SJCRH30 (cell line): ENCODE data around the gene CORO1C. TPM values are rescaled to one million over a fixed set of nuclear protein-coding genes. Genes with fewer than 3 reads are reported as not detected.

Source experiments
- DNase-seq, 2 experiments: peaks; one replicate each; pipeline ENCODE4 v3.0.0-alpha.2; 2015 to 2020
- H3K27ac ChIP-seq: fragments of 250-450 bp; sonication (Bioruptor Pico); 2 replicates; pipeline ENCODE4 v1.5.1; 2020; ENCODE audit warnings: mild to moderate bottlenecking, moderate library complexity
- H3K27me3 ChIP-seq: fragments of 250-450 bp; sonication (Bioruptor Pico); 2 replicates; pipeline ENCODE4 v1.5.1; 2020; ENCODE audit warnings: mild to moderate bottlenecking, moderate library complexity
- H3K36me3 ChIP-seq: fragments of 250-450 bp; sonication (Bioruptor Pico); 2 replicates; pipeline ENCODE4 v1.5.1; 2020; ENCODE audit warnings: mild to moderate bottlenecking, moderate library complexity
- H3K4me1 ChIP-seq: fragments of 250-450 bp; sonication (Bioruptor Pico); 2 replicates; pipeline ENCODE4 v1.5.1; 2020; ENCODE audit warnings: mild to moderate bottlenecking, moderate library complexity
- H3K4me3 ChIP-seq: fragments of 250-450 bp; sonication (Bioruptor Pico); 2 replicates; pipeline ENCODE4 v1.5.1; 2020; ENCODE audit warnings: mild to moderate bottlenecking, moderate library complexity
- H3K9me3 ChIP-seq: fragments of 250-450 bp; sonication (Bioruptor Pico); replicated peaks from 2 replicates; pipeline ENCODE4 v1.5.1; 2020; ENCODE audit warnings: mild to moderate bottlenecking, moderate library complexity
- total RNA-seq: library from RNA; depleted of rRNA; stranded (reverse); fragments of >200 nt; shearing (Covaris generic); gene quantifications from 2 replicates; pipeline ENCODE4 v1.2.3, GENCODE V29; 2014

CORO1C gene
- total RNA-seq, 1 experiment from 2014 or later = 113 TPM

DNA sequence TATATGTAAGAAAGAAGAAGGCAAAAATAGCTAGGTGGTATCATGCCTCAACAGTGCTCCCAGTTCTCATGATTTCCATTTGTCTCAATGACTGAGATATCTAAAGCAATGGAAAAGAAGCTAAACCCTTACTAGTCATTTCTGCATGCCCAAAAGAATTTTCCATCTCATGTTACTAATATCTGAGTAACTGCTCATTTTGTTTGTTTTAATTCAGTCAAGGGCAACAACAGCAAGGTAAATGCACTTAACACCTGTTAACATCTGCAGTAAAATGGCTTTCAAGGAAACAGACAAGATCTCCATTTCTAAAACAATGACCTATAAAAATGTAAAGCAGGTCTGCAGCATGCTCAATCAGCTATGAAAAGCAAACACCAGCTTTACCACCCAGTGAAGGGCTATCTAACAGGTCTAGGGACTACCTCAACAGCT, 78.2 kb downstream of the CORO1C start:
- H3K36me3 ChIP-seq = peaks cover 57% of the 10 kb centered on the region
- H3K9me3 ChIP-seq = no peaks in the 10 kb centered on the region
- H3K27me3 ChIP-seq = no peaks in the 10 kb centered on the region
- H3K4me3 ChIP-seq = no peak overlapping the region
- peaks cover 7% of the 10 kb centered on the region for H3K4me1 ChIP-seq
- H3K27ac ChIP-seq = no peak overlapping the region
- DNase-seq = no peak

DNA sequence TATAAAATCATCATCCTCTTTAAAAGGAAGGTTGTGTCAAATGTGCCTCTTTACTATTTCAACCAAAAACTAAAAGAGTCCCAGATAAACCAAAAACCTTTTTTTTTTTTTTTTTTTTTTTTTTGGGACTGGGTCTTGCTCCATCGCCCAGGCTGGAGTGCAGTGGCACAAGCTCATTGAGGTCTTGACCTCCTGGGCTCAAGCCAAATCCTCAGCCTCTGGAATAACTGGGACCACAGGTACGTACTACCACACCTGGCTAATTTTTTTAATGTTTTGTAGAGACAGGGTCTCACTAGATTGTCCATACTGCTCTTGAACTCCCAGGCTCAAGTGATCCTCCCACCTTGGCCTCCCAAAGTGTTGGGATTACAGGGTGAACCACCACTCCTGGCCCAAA, 81.2 kb downstream of the CORO1C start:
- Histone ChIP-seq H3K36me3 (peaks cover 53% of the 10 kb centered on the region), H3K4me1 (no peaks in the 10 kb centered on the region), H3K27me3 (no peaks in the 10 kb centered on the region), H3K9me3 (no peaks in the 10 kb centered on the region), H3K27ac (no peak overlapping the region), H3K4me3 (no peak overlapping the region)
- DNase-seq = no peak

DNA sequence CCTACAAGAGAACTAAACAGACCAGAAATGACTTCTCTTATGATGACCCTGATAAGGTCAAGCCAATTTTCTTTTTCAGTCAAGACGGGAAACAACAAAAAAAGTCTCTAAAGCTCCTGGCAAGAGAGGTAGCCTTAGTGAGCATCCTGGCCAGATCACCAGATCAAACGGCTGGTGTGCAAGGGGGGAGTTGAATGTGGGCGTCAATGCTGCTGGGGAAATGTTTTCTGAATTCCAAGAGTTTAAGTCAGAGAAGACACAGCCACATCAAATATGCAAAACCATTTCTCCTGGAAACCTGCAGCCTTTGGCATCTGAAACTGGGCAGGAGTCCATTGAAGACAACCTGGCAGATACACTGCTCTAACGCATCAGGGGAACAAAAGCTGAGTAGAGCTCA, 81.6 kb downstream of the CORO1C start:
- H3K4me3 ChIP-seq = no peak overlapping the region
- peaks cover 53% of the 10 kb centered on the region for H3K36me3 ChIP-seq
- no peak overlapping the region for H3K27ac ChIP-seq
- H3K4me1 ChIP-seq = no peaks in the 10 kb centered on the region
- DNase-seq = no peak
- no peaks in the 10 kb centered on the region for H3K27me3 ChIP-seq
- H3K9me3 ChIP-seq = no peaks in the 10 kb centered on the region

DNA sequence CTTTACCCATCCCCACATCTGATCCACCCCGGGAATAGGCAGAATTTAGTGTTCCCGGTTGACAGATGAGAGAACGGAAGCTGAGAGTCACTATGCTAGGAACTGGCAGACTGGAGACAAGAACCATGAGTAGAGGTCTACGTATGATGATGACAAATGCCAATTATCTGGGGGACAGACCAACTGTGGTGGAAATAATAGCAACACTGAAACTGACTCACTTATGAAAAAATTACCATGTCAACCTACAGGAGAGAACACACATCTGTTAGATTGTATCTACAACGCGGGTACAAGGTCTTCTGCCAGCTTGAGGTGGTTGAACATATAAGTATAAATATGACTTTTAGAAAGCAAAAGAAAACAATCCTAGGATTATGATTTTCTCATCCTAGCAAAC, 82.2 kb downstream of the CORO1C start:
- H3K4me3 ChIP-seq = no peak overlapping the region
- H3K9me3 ChIP-seq = no peaks in the 10 kb centered on the region
- no peaks in the 10 kb centered on the region; the same call in 1 of the 2 replicates for H3K4me1 ChIP-seq
- no peak overlapping the region for H3K27ac ChIP-seq
- DNase-seq = no peak
- H3K27me3 ChIP-seq = no peaks in the 10 kb centered on the region
- H3K36me3 ChIP-seq = peaks cover 54% of the 10 kb centered on the region

DNA sequence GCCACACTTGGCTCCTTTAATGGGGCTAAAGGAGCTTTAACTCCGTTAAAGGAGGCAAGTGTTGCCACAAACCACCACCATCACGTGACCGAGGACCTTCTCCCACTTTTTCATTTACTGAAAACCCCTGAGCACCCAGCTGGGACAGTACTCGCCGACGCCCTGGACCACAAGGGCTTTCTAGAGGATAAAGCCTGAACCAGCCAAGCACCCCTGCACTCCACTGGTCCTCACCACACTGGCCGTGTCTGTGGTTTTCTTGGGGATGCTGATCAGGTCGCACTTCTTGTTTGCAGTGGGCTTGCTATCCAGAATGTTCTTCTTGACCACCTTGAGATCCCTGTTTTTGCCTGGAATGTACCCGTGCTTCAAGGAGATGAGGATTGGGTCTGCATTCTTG, 82.9 kb downstream of the CORO1C start:
- peaks cover 6% of the 10 kb centered on the region for H3K4me1 ChIP-seq
- no peak for DNase-seq
- no peak overlapping the region for H3K4me3 ChIP-seq
- H3K27ac ChIP-seq = no peak overlapping the region
- H3K27me3 ChIP-seq = no peaks in the 10 kb centered on the region
- H3K36me3 ChIP-seq = peaks cover 51% of the 10 kb centered on the region
- no peaks in the 10 kb centered on the region for H3K9me3 ChIP-seq

DNA sequence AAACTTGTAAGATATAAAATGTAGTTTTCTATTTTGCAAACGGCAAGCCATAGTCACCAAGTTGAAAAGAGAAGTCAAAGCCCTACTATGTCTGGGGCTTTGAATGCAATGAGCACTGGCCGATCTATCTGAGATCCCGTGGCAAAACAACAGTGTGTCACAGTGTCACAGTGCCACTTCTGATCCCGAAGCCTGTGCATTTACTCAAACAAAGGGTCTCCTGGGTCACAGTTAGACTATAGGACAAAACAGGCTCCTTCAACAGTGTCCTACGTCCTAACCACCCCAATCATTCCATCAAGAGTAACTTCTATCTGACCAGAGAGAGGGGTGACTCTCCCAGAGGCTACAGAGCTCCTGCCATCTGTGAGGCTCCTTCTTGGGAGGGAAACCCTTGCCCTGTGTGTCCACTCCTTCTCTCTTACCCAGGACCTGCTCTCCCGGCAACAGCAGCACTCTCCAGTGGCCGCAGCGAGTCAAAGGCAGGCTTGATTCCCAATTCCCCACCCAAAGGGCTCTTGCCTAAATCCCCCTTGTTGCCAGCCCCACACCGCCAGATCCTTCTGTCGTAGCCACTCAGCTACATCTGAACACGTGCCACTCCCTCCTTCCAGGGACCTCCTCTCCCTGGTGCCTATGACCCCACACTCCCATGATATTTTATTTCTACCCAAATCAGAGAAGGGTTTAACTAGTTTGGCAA, 83.6 kb downstream of the CORO1C start:
- no peak overlapping the region for H3K4me3 ChIP-seq
- peaks cover 47% of the 10 kb centered on the region for H3K36me3 ChIP-seq
- H3K9me3 ChIP-seq = no peaks in the 10 kb centered on the region
- no peak overlapping the region for H3K27ac ChIP-seq
- no peak for DNase-seq
- H3K27me3 ChIP-seq = no peaks in the 10 kb centered on the region
- H3K4me1 ChIP-seq = peaks cover 13% of the 10 kb centered on the region

DNA sequence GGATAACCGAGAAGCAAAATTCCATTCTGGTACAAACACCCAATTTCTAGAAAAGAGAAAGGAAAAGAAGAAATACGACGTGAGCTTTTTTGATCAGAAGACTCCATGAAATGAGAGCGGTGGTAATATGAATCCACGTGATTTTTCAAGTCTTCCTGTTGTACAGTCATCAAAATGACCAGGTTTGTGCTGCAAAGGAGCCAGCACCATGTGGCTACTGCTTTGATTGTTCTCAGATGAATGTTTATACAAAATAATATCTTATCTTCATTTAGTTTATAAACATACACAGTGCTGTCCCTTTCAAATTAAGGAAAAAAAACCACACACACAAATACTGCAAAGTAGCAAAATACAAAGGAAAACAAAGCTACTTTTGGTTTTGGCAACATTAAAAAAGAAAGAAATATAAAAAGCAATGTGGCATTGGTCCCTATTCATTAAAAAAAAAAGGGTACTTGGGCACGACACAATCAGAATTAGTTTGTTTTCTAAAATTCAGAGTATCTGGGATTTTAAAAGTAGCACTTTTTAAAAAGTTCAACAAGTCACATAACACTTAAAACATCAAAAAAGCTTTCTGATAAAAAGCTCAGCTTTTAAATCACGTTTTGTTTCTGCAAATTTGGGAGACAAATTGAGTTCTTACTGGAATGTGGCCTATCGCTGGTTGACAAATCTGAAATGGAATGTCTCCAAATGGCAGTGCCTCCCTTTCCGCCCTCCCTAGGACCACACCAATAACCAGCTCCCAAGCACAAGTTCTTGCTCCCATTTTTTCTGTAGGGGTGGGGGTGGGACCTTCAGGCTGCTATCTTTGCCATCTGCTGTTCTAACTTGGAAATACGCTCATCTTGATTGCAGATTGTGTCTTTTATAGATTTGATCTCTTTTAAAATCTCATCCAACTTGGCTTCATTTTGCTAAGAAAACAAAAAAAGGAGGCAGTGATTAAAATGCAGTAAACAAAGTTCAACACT, 84.4 kb downstream of the CORO1C start:
- Histone ChIP-seq H3K36me3 (peaks cover 42% of the 10 kb centered on the region), H3K4me1 (peaks cover 17% of the 10 kb centered on the region), H3K27me3 (no peaks in the 10 kb centered on the region), H3K9me3 (no peaks in the 10 kb centered on the region), H3K4me3 (no peak overlapping the region), H3K27ac (no peak overlapping the region)
- no peak for DNase-seq

DNA sequence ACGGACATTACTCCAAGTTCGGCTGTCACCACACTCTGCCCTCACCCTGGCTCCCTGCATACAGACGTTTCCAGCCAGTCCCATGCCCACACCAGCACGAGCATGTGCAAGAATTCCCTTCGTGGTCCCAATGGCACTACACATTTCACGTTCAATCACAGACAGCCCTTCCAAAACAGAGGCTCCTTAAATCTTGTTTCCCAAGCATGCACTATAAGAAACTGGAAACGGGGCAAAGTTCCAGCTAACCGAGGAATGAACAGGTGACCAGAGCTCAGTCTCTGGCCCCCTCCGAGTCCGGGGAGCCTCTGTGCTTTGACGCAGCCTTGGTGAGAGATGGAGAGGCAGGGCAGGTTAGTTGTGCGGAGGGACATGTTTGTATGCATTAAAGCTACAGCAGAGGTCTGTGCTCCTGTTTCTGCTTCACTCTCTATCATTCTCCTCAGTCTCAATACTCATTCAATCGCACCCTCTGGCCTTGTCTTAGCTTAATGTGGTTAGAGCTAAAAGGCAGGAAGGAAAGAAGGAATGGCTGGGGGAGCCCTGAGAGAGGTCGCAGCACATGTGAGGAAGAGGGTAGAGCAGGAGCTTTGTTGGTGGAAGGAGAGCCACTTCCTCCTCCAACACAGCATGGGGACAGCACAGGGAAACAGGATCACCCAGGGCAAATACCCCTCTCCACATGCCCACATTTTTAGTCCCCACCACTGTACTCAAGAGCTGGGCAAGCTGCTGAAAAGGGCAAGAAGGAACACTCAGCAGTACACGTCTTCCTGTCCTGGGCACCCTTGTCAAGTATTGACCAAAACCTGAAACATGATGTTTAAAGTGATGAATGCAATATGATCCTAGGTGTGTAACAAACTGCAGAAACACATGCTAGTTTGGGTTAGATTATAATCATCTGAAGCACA, 85.4 kb downstream of the CORO1C start:
- no peak for DNase-seq

DNA sequence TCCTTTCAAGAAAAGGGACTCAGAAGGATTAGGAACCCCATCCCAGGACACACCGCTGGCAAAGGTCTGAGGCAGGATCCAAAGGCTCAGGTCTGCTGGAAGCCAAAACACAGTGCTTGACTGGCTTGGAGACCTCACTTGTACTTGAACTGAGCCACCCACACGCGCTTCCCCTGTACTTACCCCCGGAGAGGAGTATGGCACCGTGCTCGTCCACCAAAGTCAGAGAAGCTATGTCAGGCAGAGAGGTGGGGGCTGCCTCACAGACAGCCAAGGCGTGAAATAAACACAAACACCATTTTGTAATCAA, 86.6 kb downstream of the CORO1C start:
- Histone ChIP-seq H3K4me1 (peaks cover 30% of the 10 kb centered on the region), H3K27me3 (no peaks in the 10 kb centered on the region), H3K36me3 (peaks cover 29% of the 10 kb centered on the region), H3K9me3 (no peaks in the 10 kb centered on the region), H3K4me3 (no peak overlapping the region), H3K27ac (no peak overlapping the region)
- no peak for DNase-seq

More for the DNA sequence above, 85.4 kb downstream of the CORO1C start:
- Histone ChIP-seq H3K9me3 (no peaks in the 10 kb centered on the region), H3K36me3 (peaks cover 36% of the 10 kb centered on the region), H3K27ac (no peak overlapping the region), H3K4me3 (no peak overlapping the region), H3K4me1 (peaks cover 27% of the 10 kb centered on the region), H3K27me3 (no peaks in the 10 kb centered on the region)

DNA sequence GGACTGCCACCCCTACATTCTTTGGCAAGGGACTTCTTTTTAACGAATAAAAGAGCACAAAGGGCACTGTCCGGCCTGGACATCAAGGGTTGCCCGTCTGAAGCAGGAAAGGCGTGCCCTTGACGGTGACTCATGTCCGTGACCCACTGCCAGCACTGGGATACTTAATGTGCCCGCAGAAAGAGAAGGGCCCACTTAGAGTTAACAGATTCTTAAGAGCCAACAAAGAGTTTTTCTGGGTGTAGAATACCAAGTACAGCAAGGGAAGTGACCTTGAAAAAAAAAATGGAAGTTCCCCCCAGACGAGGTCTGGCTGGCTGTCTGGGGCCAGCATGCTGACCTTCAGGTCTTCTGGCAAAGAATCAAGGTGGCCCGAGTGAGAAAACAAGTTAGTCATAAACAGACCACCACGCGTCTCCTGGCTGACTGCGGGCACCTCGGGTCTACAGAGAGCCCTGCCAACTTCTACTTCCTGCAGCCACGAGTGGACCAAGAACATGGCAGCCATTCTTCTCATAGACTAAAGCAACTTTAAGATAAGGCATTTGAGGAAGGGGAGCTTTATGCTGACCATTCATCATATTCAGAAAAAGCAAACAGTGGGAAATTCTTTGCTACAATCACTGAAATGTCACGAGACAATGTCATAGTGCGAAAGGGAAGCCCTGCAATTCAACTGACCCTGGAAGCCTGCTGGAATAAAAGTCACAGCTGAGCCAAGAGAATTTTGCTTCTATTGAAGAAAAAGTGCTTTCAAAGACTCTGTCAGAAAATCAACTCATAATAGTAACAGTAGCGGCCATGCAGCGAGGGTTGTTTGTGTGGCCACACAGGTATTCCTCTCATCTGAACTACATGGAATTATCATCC, 87.1 kb downstream of the CORO1C start:
- Histone ChIP-seq H3K36me3 (peaks cover 25% of the 10 kb centered on the region), H3K27me3 (no peaks in the 10 kb centered on the region)
- no peak for DNase-seq

DNA sequence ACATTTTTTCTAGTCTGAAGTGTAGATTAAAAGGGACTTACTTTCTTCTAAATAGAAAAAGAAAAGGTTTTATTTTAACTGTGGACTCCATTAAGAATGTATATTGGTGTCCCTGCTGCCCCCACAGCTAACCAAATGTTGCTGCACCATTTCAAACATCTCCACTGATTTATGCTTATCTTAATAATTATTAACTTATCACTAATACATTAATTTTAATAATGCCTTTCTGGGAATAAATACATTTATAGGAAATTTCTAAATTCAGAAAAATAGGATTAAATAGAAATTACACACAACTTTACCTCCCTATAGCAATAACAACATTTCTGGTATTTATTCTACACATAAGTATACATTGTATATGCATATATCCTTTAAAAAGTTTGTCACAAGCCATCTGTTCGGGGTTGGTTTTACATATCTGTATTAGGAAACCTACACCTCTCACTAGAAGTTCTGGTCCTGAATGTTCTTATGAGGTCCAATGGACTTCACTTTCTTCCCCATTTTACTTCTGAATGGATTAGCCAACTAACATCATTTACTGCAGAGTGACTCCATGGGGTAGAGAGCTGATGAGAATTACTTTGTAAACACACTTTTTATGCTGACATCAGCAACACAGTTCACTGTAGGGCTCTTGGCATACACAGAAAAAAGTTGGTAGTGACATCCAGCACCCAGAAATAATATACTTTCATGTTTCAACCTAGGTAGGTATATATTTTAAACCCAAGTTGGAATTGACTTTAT, 88.2 kb downstream of the CORO1C start:
- H3K36me3 ChIP-seq = peaks cover 17% of the 10 kb centered on the region
- peaks cover 38% of the 10 kb centered on the region for H3K4me1 ChIP-seq
- H3K4me3 ChIP-seq = peak overlapping the region; percentile 26
- H3K27ac ChIP-seq = peak overlapping the region; percentile 88
- no peaks in the 10 kb centered on the region for H3K9me3 ChIP-seq
- H3K27me3 ChIP-seq = no peaks in the 10 kb centered on the region
- no peak for DNase-seq

More for the DNA sequence above, 87.1 kb downstream of the CORO1C start:
- Histone ChIP-seq H3K9me3 (no peaks in the 10 kb centered on the region), H3K4me3 (no peak overlapping the region), H3K27ac (0 out of 2 replicates have a peak overlapping the region, but pooled peaks have one; percentile 88), H3K4me1 (peaks cover 30% of the 10 kb centered on the region)

DNA sequence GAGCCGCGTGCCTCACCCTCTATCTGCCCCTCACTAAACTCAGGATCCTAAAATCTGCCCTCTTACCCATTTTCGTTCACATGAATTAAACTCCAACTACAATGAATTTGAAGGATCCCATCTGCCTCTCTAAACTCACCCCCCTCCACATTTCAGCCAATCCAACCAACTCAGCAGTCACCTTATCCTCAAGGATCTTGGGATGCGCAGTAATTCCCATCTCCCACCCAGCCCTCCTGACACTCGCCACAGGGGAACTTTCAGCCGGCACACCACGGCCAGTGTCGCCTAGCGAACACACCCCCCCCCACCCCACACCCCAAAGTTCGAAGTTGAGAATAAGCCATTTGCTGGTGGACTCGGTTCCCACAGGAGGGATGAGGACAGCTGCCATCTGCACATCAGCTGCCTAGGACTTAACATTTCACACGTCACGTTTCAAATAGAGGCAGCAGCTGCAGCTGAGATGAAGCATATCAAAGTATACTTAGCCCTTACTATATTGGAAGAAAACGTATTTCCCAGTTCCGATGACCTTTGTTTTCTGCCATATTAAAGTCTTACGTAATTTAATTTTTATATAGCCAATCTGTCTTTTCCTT, 88.9 kb downstream of the CORO1C start:
- H3K27me3 ChIP-seq = no peaks in the 10 kb centered on the region
- H3K9me3 ChIP-seq = no peaks in the 10 kb centered on the region
- H3K4me1 ChIP-seq = peaks cover 43% of the 10 kb centered on the region
- H3K4me3 ChIP-seq = peak overlapping the region; percentile 26
- DNase-seq = peak; percentile 90 to 95
- H3K27ac ChIP-seq = peak overlapping the region; percentile 88
- H3K36me3 ChIP-seq = peaks cover 17% of the 10 kb centered on the region
